22Rv1 (cell line): ENCODE measurements around the gene USP32.

Experiments
- ZFX ChIP-seq: fragments of 450-650 bp; IDR thresholded peaks from 2 replicates; pipeline ENCODE4 v1.6.1; 2017; ENCODE audit warnings: antibody characterized with exemption, borderline replicate concordance
- TF ChIP-seq, protein P1 (sequence below): fragments of 450-650 bp; IDR thresholded peaks from 2 replicates; pipeline ENCODE4 v1.5.1; 2017; ENCODE audit warnings: mild to moderate bottlenecking

GRCh38 chr17:60137731-60138130, 254.2 kb downstream of the USP32 start:
- TF ChIP-seq, protein P1, sequence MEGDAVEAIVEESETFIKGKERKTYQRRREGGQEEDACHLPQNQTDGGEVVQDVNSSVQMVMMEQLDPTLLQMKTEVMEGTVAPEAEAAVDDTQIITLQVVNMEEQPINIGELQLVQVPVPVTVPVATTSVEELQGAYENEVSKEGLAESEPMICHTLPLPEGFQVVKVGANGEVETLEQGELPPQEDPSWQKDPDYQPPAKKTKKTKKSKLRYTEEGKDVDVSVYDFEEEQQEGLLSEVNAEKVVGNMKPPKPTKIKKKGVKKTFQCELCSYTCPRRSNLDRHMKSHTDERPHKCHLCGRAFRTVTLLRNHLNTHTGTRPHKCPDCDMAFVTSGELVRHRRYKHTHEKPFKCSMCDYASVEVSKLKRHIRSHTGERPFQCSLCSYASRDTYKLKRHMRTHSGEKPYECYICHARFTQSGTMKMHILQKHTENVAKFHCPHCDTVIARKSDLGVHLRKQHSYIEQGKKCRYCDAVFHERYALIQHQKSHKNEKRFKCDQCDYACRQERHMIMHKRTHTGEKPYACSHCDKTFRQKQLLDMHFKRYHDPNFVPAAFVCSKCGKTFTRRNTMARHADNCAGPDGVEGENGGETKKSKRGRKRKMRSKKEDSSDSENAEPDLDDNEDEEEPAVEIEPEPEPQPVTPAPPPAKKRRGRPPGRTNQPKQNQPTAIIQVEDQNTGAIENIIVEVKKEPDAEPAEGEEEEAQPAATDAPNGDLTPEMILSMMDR: no peak
- TF ChIP-seq ZFX: no peak
